Measurements from ENCODE around the gene NRXN3.

NRXN3 gene

GRCh38 chr14:79451601-79452000, 1281.4 kb downstream of the NRXN3 start:
- ChIA-PET CTCF (interaction anchor here (0.7 kb wide), 1 partner anchor 10 kb away, joined by 3 read pairs; no protein-coding TSS in a partner anchor), POLR2A (no interaction called here)
- TF ChIP-seq CTBP1 (IDR thresholded peaks at IDR 0.05; ENCODE audit: borderline replicate concordance) (no peak), L3MBTL2 (conservative IDR thresholded peaks at IDR 0.05) (no peak), FOXK2 (IDR thresholded peaks at IDR 0.05) (no peak), BHLHE40 (IDR thresholded peaks at IDR 0.05; ENCODE audit: borderline replicate concordance) (no peak), FOXA1 (IDR thresholded peaks at IDR 0.05) (no peak), HDGF (IDR thresholded peaks at IDR 0.05; ENCODE audit: borderline replicate concordance) (no peak), SUZ12 (IDR thresholded peaks at IDR 0.05) (no peak), ARNT (IDR thresholded peaks at IDR 0.05) (no peak), LEF1 (IDR thresholded peaks at IDR 0.05; ENCODE audit: borderline replicate concordance) (no peak), PKNOX1 (IDR thresholded peaks at IDR 0.05) (no peak)
- no peak for DNase-seq (ENCODE audit: extremely low spot score)

GRCh38 chr14:79453276-79453675, 1283.1 kb downstream of the NRXN3 start:
- ChIA-PET POLR2A (no interaction called here), CTCF (no interaction called here)
- no peak for DNase-seq (ENCODE audit: extremely low spot score)

GRCh38 chr14:79464468-79464867, 1294.3 kb downstream of the NRXN3 start:
- ChIA-PET POLR2A (no interaction called here), CTCF (no interaction called here)
- TF ChIP-seq L3MBTL2 (conservative IDR thresholded peaks at IDR 0.05) (no peak), TARDBP (IDR thresholded peaks at IDR 0.05) (no peak), ZNF384 (IDR thresholded peaks at IDR 0.05) (no peak), FOXM1 (IDR thresholded peaks at IDR 0.05; ENCODE audit: borderline replicate concordance) (no peak), LEF1 (IDR thresholded peaks at IDR 0.05; ENCODE audit: borderline replicate concordance) (no peak), FOXK2 (IDR thresholded peaks at IDR 0.05) (no peak), FOXA1 (IDR thresholded peaks at IDR 0.05) (no peak)
- no peak for DNase-seq (ENCODE audit: extremely low spot score)

More at GRCh38 chr14:79453276-79453675, 1283.1 kb downstream of the NRXN3 start:
- TF ChIP-seq BHLHE40 (IDR thresholded peaks at IDR 0.05; ENCODE audit: borderline replicate concordance), result no peak
- no peak for TF ChIP-seq ELF4 (IDR thresholded peaks at IDR 0.05)
- no peak for TF ChIP-seq FOXA1 (IDR thresholded peaks at IDR 0.05)
- no peak for TF ChIP-seq NFRKB (IDR thresholded peaks at IDR 0.05)
- no peak for TF ChIP-seq PKNOX1 (IDR thresholded peaks at IDR 0.05)

GRCh38 chr14:79465651-79466050, 1295.5 kb downstream of the NRXN3 start:
- ChIA-PET POLR2A (no interaction called here), CTCF (no interaction called here)
- DNase-seq (ENCODE audit: extremely low spot score), result no peak
- TF ChIP-seq SP1 (IDR thresholded peaks at IDR 0.05), result no peak
- no peak for TF ChIP-seq FOXA1 (IDR thresholded peaks at IDR 0.05)
- no peak for TF ChIP-seq LEF1 (IDR thresholded peaks at IDR 0.05; ENCODE audit: borderline replicate concordance)
- TF ChIP-seq FOXK2 (IDR thresholded peaks at IDR 0.05), result no peak
- TF ChIP-seq L3MBTL2 (conservative IDR thresholded peaks at IDR 0.05), result no peak
- no peak for TF ChIP-seq PKNOX1 (IDR thresholded peaks at IDR 0.05)

- CTCF ChIA-PET, result no interaction called here
- no peak for TF ChIP-seq SP1 (IDR thresholded peaks at IDR 0.05)
- TF ChIP-seq BHLHE40 (IDR thresholded peaks at IDR 0.05; ENCODE audit: borderline replicate concordance), result no peak
- no peak for TF ChIP-seq FOXK2 (IDR thresholded peaks at IDR 0.05)
- no peak for TF ChIP-seq ARNT (IDR thresholded peaks at IDR 0.05)
- TF ChIP-seq SUZ12 (IDR thresholded peaks at IDR 0.05), result no peak
- TF ChIP-seq FOXM1 (IDR thresholded peaks at IDR 0.05; ENCODE audit: borderline replicate concordance), result no peak
- no peak for TF ChIP-seq PKNOX1 (IDR thresholded peaks at IDR 0.05)
- TF ChIP-seq TARDBP (IDR thresholded peaks at IDR 0.05), result no peak
- no peak for TF ChIP-seq ELF4 (IDR thresholded peaks at IDR 0.05)
- TF ChIP-seq CTBP1 (IDR thresholded peaks at IDR 0.05; ENCODE audit: borderline replicate concordance), result no peak
- no peak for TF ChIP-seq LEF1 (IDR thresholded peaks at IDR 0.05; ENCODE audit: borderline replicate concordance)
- TF ChIP-seq NFRKB (IDR thresholded peaks at IDR 0.05), result no peak
- no peak for DNase-seq (ENCODE audit: extremely low spot score)
- POLR2A ChIA-PET, result no interaction called here
Observed at GRCh38 chr14:79466938-79467527, 1296.9 kb downstream of the NRXN3 start.

GRCh38 chr14:79467835-79468234, 1297.7 kb downstream of the NRXN3 start:
- DNase-seq (ENCODE audit: extremely low spot score), result no peak
- ChIA-PET CTCF (no interaction called here), POLR2A (no interaction called here)
- no peak for TF ChIP-seq HDGF (IDR thresholded peaks at IDR 0.05; ENCODE audit: borderline replicate concordance)
- no peak for TF ChIP-seq TARDBP (IDR thresholded peaks at IDR 0.05)
- no peak for TF ChIP-seq FOXM1 (IDR thresholded peaks at IDR 0.05; ENCODE audit: borderline replicate concordance)
- TF ChIP-seq FOXK2 (IDR thresholded peaks at IDR 0.05), result no peak

- TF ChIP-seq HDGF (IDR thresholded peaks at IDR 0.05; ENCODE audit: borderline replicate concordance) (no peak), TARDBP (IDR thresholded peaks at IDR 0.05) (no peak), FOXA1 (IDR thresholded peaks at IDR 0.05) (no peak), SP1 (IDR thresholded peaks at IDR 0.05) (no peak)
- CTCF ChIA-PET, result no interaction called here
- no peak for DNase-seq (ENCODE audit: extremely low spot score)
- POLR2A ChIA-PET, result no interaction called here
Observed at GRCh38 chr14:79468486-79468885, 1298.3 kb downstream of the NRXN3 start.

Data from HEK293T (cell line).